A673 (cell line): ENCODE measurements around the gene RHO.

Source experiments
- EZH2 ChIP-seq: fragments of 200-600 bp; sonication (generic); IDR thresholded peaks from 2 replicates; pipeline ENCODE4 v1.6.1; 2017; ENCODE audit warnings: borderline replicate concordance, low read depth, mild to moderate bottlenecking, mixed read lengths, antibody characterized with exemption, low read length; ENCODE audit not compliant: poor library complexity, severe bottlenecking
- TF ChIP-seq, protein P1 (sequence below): fragments of 300-800, 200-600 bp; sonication (generic); conservative IDR thresholded peaks from 2 replicates; pipeline ENCODE4 v1.5.1; 2017; ENCODE audit warnings: low read depth, mild to moderate bottlenecking, antibody characterized with exemption, low read length, moderate library complexity, mixed read lengths

DNA sequence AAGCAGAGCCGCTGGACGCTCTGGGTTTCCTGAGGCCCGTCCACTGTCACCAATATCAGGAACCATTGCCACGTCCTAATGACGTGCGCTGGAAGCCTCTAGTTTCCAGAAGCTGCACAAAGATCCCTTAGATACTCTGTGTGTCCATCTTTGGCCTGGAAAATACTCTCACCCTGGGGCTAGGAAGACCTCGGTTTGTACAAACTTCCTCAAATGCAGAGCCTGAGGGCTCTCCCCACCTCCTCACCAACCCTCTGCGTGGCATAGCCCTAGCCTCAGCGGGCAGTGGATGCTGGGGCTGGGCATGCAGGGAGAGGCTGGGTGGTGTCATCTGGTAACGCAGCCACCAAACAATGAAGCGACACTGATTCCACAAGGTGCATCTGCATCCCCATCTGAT lies 3.3 kb downstream of the RHO start:
- TF ChIP-seq EZH2: no peak
- TF ChIP-seq, protein P1, sequence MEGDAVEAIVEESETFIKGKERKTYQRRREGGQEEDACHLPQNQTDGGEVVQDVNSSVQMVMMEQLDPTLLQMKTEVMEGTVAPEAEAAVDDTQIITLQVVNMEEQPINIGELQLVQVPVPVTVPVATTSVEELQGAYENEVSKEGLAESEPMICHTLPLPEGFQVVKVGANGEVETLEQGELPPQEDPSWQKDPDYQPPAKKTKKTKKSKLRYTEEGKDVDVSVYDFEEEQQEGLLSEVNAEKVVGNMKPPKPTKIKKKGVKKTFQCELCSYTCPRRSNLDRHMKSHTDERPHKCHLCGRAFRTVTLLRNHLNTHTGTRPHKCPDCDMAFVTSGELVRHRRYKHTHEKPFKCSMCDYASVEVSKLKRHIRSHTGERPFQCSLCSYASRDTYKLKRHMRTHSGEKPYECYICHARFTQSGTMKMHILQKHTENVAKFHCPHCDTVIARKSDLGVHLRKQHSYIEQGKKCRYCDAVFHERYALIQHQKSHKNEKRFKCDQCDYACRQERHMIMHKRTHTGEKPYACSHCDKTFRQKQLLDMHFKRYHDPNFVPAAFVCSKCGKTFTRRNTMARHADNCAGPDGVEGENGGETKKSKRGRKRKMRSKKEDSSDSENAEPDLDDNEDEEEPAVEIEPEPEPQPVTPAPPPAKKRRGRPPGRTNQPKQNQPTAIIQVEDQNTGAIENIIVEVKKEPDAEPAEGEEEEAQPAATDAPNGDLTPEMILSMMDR: no peak
